Tibial nerve (tissue), 4 donors: ENCODE data around the gene SLC4A8. TPM values are rescaled to one million over a fixed set of nuclear protein-coding genes. Genes with fewer than 3 reads are reported as not detected.
"Not testable (repeated sequence)": the region's sequence is repeated elsewhere in the genome, so short reads cannot be mapped to it uniquely, and the experiment has no call there.

ENCODE experiments used
- DNase-seq, 2 donors: peaks; one replicate each; pipeline ENCODE4 v3.0.0-alpha.2; 2019; ENCODE audit warnings: low spot score in 2 of 2
- H3K27ac ChIP-seq, 4 donors: fragments of 200-600 bp; sonication (generic) in 3 of 4; one replicate each; pipeline ENCODE4 v1.5.1; 2017 to 2019; ENCODE audit warnings: mild to moderate bottlenecking in 1 of 4
- H3K27me3 ChIP-seq, 2 donors: fragments of 200-600 bp; sonication (generic) in 1 of 2; one replicate each; pipeline versions ENCODE4 v1.5.1 to v1.6.0; 2017 to 2019
- H3K36me3 ChIP-seq, 3 donors: fragments of 200-600 bp; sonication (generic); one replicate each; pipeline ENCODE4 v1.5.1; 2018 to 2019
- H3K4me1 ChIP-seq, 4 donors: fragments of 200-600 bp; sonication (generic) in 3 of 4; one replicate each; pipeline ENCODE4 v1.5.1; 2017 to 2019
- H3K4me3 ChIP-seq, 4 donors: fragments of 200-600 bp; sonication (generic) in 3 of 4; one replicate each; pipeline ENCODE4 v1.5.1; 2017 to 2019; ENCODE audit warnings: mild to moderate bottlenecking in 1 of 4, moderate library complexity in 1 of 4
- H3K9me3 ChIP-seq, 4 donors: fragments of 200-600 bp; sonication (generic) in 3 of 4; one replicate each; pipeline ENCODE4 v1.5.1; 2017 to 2019
- EP300 ChIP-seq, 2 donors: sonication (generic); formaldehyde crosslinking; IDR thresholded peaks; one replicate each; pipeline ENCODE4 v1.6.1; 2017; ENCODE audit warnings: antibody characterized with exemption in 2 of 2, mild to moderate bottlenecking in 1 of 2
- POLR2A ChIP-seq, 2 donors: fragments of 450-650 bp; IDR thresholded peaks; one replicate each; pipeline ENCODE4 v1.6.1; 2017; ENCODE audit warnings: antibody characterized with exemption in 2 of 2, mild to moderate bottlenecking in 2 of 2, moderate library complexity in 2 of 2
- WGBS, 2 donors: methylation state at CpG; one replicate each; pipeline ENCODE4 v1.1.5; 2018; 5-methylcytosine and 5-hydroxymethylcytosine counted together
- total RNA-seq, 4 donors: library from RNA; depleted of rRNA; stranded (reverse); fragments of >200 nt; gene quantifications; one replicate each; pipeline ENCODE4 v1.1.0, GENCODE V29; 2016
- TF ChIP-seq, protein P1 (sequence below), 5 experiments: fragments of 200-600 bp in 3 of 5; fragments of 450-650 bp in 2 of 5; sonication (generic) in 3 of 5; IDR thresholded peaks; one replicate each; pipeline ENCODE4 v1.5.1; 2016 to 2019; ENCODE audit warnings: antibody characterized with exemption in 5 of 5, mild to moderate bottlenecking in 3 of 5, moderate library complexity in 2 of 5

SLC4A8 gene
- total RNA-seq, 4 donors from 2014 or later: 0.59 to 5.7 (median 1.5) TPM

DNA sequence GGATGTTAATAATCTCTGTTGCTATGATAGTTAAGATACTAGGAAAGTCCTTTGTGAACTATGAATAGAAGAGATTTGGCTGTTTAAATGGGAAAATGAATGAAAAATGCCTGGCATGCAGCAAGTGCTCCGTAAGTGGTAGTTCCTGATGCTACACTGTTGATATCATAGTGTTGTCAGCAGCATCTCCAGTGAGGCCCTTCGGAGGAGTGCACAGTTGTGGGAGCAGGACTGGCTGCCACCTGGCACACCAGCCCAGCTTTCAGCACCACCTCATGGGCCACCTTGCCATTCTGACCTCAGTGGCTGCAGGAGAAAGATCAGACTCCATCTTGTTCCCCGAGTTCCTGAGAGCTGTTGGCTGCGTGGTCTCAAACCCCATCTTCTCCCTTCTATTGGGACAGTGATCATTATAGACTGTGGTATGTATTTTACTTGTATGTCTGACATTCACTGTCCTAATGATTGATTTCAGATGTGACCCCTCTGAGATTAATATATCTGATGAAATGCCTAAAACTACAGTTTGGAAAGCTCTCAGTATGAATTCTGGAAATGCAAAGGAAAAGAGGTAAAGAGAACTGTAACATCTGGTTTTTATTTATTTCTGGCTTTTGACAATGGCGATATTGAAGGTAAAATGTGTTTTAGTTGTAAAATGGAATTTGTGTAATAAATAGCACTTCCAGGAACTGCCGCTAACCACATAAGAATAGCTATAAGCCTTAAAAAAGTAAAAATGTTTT lies 80.9 kb downstream of the SLC4A8 start:
- Histone ChIP-seq H3K9me3 (no peaks in the 10 kb centered on the region), H3K27me3 (no peaks in the 10 kb centered on the region), H3K4me1 (no peaks in the 10 kb centered on the region), H3K4me3 (no peak overlapping the region), H3K36me3 (no peaks in the 10 kb centered on the region), H3K27ac (no peak overlapping the region)
- WGBS, 2 donors: 59 to 66% methylated on average over 6 of the region's 6 CpGs
- TF ChIP-seq EP300 (IDR thresholded peaks at IDR 0.05): no peak
- TF ChIP-seq POLR2A (IDR thresholded peaks at IDR 0.05): no peak
- TF ChIP-seq, protein P1, sequence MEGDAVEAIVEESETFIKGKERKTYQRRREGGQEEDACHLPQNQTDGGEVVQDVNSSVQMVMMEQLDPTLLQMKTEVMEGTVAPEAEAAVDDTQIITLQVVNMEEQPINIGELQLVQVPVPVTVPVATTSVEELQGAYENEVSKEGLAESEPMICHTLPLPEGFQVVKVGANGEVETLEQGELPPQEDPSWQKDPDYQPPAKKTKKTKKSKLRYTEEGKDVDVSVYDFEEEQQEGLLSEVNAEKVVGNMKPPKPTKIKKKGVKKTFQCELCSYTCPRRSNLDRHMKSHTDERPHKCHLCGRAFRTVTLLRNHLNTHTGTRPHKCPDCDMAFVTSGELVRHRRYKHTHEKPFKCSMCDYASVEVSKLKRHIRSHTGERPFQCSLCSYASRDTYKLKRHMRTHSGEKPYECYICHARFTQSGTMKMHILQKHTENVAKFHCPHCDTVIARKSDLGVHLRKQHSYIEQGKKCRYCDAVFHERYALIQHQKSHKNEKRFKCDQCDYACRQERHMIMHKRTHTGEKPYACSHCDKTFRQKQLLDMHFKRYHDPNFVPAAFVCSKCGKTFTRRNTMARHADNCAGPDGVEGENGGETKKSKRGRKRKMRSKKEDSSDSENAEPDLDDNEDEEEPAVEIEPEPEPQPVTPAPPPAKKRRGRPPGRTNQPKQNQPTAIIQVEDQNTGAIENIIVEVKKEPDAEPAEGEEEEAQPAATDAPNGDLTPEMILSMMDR (IDR thresholded peaks at IDR 0.05): no peak
- no peak for DNase-seq

DNA sequence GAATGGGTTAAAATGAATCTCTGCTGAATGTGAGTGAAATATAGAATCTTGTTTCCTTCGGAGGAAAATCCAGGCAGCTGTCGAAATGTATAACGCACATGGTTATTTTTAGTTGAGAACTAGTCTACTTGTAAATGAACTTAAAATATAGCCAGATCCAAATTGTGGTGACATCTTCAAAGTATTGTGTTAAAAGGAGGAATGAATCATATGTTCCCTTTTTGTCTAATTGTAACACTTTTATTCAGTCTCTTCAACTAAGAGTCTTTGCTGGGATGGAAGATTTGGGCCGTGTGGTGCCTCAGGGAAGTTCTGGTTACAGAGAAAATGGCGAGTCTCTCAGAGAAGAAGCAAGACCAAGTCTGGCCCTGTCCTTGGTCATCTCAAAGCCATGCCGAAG lies 82.5 kb downstream of the SLC4A8 start:
- Histone ChIP-seq H3K4me3 (no peak overlapping the region), H3K9me3 (no peaks in the 10 kb centered on the region), H3K36me3 (no peaks in the 10 kb centered on the region), H3K4me1 (no peaks in the 10 kb centered on the region), H3K27ac (no peak overlapping the region), H3K27me3 (no peaks in the 10 kb centered on the region)
- TF ChIP-seq POLR2A (IDR thresholded peaks at IDR 0.05) (no peak), EP300 (IDR thresholded peaks at IDR 0.05) (no peak)
- TF ChIP-seq, protein P1 (IDR thresholded peaks at IDR 0.05): no peak
- whole genome bisulfite sequencing, 2 donors: 90 to 94% methylated on average over 6 of the region's 6 CpGs
- no peak for DNase-seq

DNA sequence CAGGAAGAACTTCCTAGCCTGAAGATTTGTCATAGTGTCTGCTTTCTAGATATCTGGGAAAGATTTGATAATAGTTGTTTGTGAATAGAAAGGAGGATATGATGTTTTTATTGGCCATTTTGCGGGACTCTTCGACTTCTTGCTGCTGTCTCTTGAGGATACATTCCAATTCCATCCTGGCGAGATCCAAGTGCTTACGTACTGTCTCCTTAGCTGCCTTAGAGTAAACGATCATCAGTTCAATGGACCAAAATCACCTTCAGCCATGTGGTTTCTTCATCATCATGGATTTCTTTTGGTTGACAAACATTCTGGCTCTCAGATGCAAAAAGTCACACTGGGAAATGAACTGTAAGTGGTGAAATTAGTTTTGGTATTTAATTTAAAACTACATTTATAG lies 83.7 kb downstream of the SLC4A8 start:
- Histone ChIP-seq H3K27ac (no peak overlapping the region), H3K36me3 (no peaks in the 10 kb centered on the region), H3K4me1 (no peaks in the 10 kb centered on the region), H3K27me3 (no peaks in the 10 kb centered on the region), H3K9me3 (no peaks in the 10 kb centered on the region), H3K4me3 (no peak overlapping the region)
- WGBS, 2 donors: 59 to 60% methylated on average over 5 of the region's 5 CpGs
- TF ChIP-seq EP300 (IDR thresholded peaks at IDR 0.05): no peak
- TF ChIP-seq, protein P1 (IDR thresholded peaks at IDR 0.05): no peak
- no peak for TF ChIP-seq POLR2A (IDR thresholded peaks at IDR 0.05)
- no peak for DNase-seq

DNA sequence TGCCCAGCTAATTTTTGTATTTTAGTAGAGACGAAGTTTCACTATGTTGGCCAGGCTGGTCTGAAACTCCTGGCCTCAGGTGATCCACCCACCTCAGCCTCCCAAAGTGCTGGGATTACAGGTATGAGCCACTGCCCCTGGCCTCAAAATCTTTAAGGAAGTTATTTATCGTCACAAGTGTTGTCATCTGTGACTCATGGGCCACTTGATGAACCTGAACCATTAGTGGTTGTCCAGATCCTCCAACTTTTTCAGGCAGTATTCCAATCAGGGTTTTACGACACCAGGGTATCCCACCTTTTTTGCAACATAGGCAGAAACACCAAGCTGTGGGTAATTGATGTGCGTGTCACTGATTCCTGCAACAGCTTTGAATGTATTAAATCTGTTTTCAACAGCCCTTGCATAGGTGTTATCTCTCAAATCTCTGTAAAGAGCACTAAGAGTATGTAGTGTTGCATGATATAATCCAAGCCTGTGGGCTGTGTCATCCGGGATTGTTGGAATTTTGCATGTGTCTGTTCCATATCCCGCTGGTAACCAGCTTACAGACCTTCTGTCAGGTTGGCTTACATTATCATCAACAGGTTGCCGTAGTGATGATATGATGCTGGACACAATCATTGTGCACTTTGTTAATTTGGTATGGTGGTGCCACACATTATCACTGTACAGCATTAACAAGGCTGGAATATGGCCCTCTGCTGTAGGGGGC lies 87.1 kb downstream of the SLC4A8 start:
- no peaks in the 10 kb centered on the region for H3K9me3 ChIP-seq
- WGBS, 2 donors: 95 to 97% methylated on average over 7 of the region's 7 CpGs
- TF ChIP-seq, protein P1 (IDR thresholded peaks at IDR 0.05): no peak
- TF ChIP-seq POLR2A (IDR thresholded peaks at IDR 0.05) (no peak), EP300 (IDR thresholded peaks at IDR 0.05) (no peak)
- no peak for DNase-seq
- no peak overlapping the region for H3K27ac ChIP-seq
- no peak overlapping the region for H3K4me3 ChIP-seq
- no peaks in the 10 kb centered on the region for H3K36me3 ChIP-seq
- H3K27me3 ChIP-seq: no peaks in the 10 kb centered on the region
- H3K4me1 ChIP-seq: no peaks in the 10 kb centered on the region

DNA sequence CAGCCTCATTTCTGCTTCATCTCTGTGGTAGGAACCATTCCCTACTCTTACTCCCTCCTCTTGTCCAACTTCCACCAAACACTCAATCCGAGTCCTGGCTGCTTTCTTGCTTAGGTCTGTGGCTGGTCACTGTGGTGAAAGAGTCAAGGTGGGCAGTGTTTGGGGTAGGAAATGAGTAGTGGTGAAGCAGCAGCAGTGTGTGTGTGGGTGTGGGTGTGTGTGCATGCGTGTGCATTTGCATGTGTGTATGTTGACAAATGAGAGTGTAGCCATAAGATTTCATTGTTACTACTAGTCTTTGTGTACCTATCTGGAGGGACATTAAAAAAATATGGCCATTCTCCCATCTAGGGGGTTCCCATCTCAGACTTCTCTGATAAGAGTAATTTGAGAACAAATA lies 87.8 kb downstream of the SLC4A8 start:
- TF ChIP-seq EP300 (IDR thresholded peaks at IDR 0.05) (no peak), POLR2A (IDR thresholded peaks at IDR 0.05) (no peak)
- TF ChIP-seq, protein P1 (IDR thresholded peaks at IDR 0.05): no peak
- WGBS, 2 donors: 92 to 96% methylated on average over 2 of the region's 2 CpGs

DNA sequence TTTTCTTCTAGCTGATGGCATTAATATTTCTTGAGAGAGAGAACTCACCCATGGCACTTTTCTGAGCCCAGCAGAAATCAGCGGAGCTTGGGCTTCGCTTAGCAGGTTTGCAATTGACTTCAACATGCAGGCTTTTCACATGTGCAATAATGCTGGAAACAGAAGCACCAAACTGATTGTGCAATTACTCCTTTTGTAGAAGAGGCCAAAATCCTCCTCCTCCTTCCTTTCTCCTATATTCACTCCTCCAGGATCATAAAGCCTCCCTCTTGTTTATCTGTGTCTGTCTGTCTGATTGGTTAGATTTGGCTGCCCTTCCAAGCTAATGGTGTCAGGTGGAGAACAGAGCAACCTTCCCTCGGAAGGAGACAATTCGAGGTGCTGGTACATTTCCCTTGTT lies 90.4 kb downstream of the SLC4A8 start:
- not testable (repeated sequence) for DNase-seq, H3K27me3 ChIP-seq, H3K27ac ChIP-seq, H3K4me1 ChIP-seq, H3K9me3 ChIP-seq, H3K4me3 ChIP-seq, H3K36me3 ChIP-seq
- 79 to 85% methylated on average over 4 of the region's 4 CpGs for WGBS, 2 donors

More for the DNA sequence above, 87.8 kb downstream of the SLC4A8 start:
- no peaks in the 10 kb centered on the region for H3K36me3 ChIP-seq
- no peaks in the 10 kb centered on the region for H3K27me3 ChIP-seq
- DNase-seq: no peak
- H3K4me3 ChIP-seq: no peak overlapping the region
- no peaks in the 10 kb centered on the region for H3K9me3 ChIP-seq
- H3K4me1 ChIP-seq: no peaks in the 10 kb centered on the region
- H3K27ac ChIP-seq: no peak overlapping the region
